ENCODE results near the gene KCNH2. TPM values are rescaled to one million over a fixed set of nuclear protein-coding genes. Genes with fewer than 3 reads are reported as not detected.

The KCNH2 gene
- total RNA-seq, 1 donor from 2014 or later = 0.23 TPM

Other genes with a start within 250 kb of the KCNH2 start
- gene GIMAP5, start 240.9 kb downstream of the KCNH2 start, total RNA-seq = 77.7 and 90.8 TPM in 2 replicates
- not detected in 2 replicates for gene TMEM176B, start 178.0 kb downstream of the KCNH2 start, total RNA-seq
- not detected in 2 replicates for gene TMEM176A, start 177.6 kb downstream of the KCNH2 start, total RNA-seq
- gene AOC1, start 125.8 kb downstream of the KCNH2 start, total RNA-seq = not detected in 2 replicates
- 17.0 and 17.4 TPM in 2 replicates for gene NOS3, start 12.7 kb upstream of the KCNH2 start, total RNA-seq
- 9.6 and 10.3 TPM in 2 replicates for gene ATG9B, start 46.2 kb upstream of the KCNH2 start, total RNA-seq
- 60.9 and 61.6 TPM in 2 replicates for gene ABCB8, start 50.1 kb upstream of the KCNH2 start, total RNA-seq
- 6.0 and 6.6 TPM in 2 replicates for gene ASIC3, start 70.2 kb upstream of the KCNH2 start, total RNA-seq
- gene CDK5, start 79.6 kb upstream of the KCNH2 start, total RNA-seq = 22.3 and 23.7 TPM in 2 replicates
- 111 and 119 TPM in 2 replicates for gene SLC4A2, start 81.3 kb upstream of the KCNH2 start, total RNA-seq
- gene FASTK, start 102.5 kb upstream of the KCNH2 start, total RNA-seq = 80.0 and 89.3 TPM in 2 replicates
- gene TMUB1, start 105.2 kb upstream of the KCNH2 start, total RNA-seq = 51.0 and 55.4 TPM in 2 replicates
- gene AGAP3, start 108.2 kb upstream of the KCNH2 start, total RNA-seq = 26.9 and 29.3 TPM in 2 replicates
- gene GBX1, start 189.4 kb upstream of the KCNH2 start, total RNA-seq = not detected in 2 replicates
- gene ASB10, start 208.9 kb upstream of the KCNH2 start, total RNA-seq = not detected in 2 replicates
- 0.48 and 1.1 TPM in 2 replicates for gene H2BK1, start 232.2 kb upstream of the KCNH2 start, total RNA-seq
- gene ABCF2, start 248.9 kb upstream of the KCNH2 start, total RNA-seq = 45.5 and 47.2 TPM in 2 replicates

All from T-helper 2 cell treated with Interferon-gamma antibody and Interleukin-4, amounts not matched to agents 100 ng/mL and 5 ng/mL, for 36 hours (primary cell).